NCI-H1417 treated with DMSO at 0.1 percent for 48 hours (cell line): ENCODE measurements around the gene GLYATL1.

Experiments used
- DNase-seq: peaks from one replicate; lab custom pipeline; 2025; lab: John Stamatoyannopoulos, UW

Gene GLYATL1, protein sequence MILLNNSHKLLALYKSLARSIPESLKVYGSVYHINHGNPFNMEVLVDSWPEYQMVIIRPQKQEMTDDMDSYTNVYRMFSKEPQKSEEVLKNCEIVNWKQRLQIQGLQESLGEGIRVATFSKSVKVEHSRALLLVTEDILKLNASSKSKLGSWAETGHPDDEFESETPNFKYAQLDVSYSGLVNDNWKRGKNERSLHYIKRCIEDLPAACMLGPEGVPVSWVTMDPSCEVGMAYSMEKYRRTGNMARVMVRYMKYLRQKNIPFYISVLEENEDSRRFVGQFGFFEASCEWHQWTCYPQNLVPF

DNA sequence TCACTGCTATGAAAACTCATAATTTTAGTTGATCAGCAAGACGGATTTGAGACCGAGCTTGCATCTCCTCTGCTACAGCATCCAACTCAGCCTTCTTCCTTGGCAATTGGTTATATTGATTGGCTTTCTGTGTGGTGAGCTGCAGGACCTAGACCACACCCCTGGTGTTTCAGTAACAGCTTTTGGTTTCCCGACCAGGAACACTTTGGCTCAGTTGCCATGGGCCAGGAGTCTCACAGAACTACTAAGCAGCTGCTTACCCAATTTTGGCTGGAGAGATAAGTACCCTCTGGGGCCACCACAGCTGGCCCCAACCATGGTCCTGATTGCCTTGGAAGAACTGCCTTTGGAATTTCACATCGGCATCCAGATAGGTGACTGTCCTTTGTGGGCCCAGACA, at the start of gene GLYATL1:
TSS of gene GLYATL1 (plus strand) at position 212 of the 400 bp plus-strand sequence. CDS start 7,600 bp downstream, outside the sequence.
- DNase-seq, result no peak

DNA sequence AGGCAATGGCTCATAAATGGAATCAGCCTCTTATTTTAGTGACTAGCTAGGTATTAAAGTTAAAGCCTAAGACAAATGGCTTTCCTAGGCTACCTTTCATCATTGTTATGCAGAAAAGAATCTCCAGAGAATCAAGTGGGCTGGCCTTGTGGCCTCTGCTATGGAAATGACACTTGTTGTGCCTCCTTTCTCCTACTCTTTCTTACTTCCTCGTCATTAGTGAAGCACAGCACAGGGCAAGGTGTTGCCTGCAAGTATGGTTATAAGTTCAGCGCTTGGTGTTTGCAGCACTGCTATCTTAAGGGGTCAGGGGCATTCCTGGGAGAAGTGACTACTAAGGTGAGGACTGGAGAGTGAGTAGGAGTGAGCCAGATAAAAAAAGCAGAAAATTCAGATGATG, 45.4 kb upstream of the GLYATL1 start:
- no peak for DNase-seq

DNA sequence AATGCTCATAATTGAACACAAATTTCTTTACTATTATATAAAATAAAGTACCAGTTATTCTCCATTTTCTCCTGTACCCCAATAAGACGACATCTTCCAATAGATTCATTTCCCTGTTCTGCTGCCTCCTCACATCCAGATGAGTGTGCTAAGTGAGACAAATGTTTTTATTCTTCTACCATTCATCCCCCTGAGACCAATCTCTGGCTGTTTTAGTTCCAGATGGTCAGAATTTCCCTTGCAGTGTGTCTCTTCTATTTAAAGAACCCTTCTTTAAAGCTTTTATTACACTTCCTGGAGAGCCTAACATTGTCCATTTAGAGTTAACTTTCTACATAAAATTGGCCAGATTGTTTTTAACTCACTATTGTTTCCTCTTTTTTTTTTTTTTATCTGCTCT, 41.2 kb upstream of the GLYATL1 start:
- no peak for DNase-seq

DNA sequence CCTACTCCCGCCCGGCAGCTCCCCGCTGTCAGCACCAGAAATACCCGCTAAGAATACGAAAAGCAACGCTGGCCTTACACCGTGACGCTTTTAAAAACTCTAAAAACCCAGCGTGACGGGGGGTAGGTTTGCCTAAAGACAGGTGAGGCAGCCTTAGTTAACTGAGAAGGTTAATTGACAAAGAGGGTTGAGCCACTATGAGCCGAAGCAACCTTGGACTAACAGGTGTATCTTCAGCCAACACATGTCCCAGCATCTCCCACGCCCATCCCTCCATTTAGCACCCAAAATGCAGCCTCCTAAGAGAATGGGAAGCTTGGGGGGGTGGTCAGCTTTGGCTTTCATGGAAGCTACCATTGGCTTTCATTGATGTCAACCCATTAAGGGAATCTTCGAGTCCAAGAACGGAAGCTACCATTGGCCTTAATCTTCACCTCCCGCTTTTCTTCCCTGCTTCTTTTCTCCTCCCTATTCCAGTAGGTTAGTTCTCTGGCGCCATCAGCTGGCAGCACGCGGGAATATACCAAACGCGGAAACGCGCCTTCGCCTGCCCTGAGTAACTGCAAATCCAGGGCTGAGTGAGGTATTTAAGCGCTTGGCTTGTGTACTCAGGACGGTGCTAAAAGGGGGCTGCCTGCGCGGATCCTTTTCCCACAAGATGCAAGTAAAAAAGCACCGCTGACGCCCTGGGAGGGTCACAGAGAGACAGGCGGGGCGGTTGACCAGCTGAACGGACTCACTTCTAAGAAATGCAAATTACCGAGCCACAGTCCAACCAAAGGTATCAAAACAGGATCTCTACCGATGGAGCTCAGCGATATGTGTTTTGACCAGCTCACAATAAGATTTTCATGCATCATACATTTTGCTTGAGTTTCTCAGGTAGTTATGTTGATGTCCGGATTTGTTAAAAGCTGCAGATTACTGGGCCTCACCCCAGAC, 38.5 kb upstream of the GLYATL1 start:
- no peak for DNase-seq

DNA sequence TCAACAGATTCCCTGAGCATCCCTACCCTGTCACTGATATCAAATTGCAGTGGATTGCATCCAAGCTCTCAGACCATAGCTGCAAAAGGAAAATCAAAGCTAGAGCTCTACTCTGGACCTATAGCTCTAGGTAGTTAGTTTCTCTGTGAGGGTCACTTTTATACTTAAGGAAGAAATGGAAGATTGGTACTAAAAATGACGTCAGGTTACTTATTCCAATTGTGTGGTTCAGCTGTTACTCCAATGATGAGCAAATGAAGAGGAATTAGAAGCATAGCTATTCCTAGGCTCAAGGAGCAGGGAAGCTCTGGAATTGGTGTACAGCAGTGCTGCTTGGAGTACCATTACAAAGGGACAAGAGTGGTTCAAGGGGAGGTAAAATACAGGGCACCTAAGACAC, 36.4 kb upstream of the GLYATL1 start:
- DNase-seq, result no peak

DNA sequence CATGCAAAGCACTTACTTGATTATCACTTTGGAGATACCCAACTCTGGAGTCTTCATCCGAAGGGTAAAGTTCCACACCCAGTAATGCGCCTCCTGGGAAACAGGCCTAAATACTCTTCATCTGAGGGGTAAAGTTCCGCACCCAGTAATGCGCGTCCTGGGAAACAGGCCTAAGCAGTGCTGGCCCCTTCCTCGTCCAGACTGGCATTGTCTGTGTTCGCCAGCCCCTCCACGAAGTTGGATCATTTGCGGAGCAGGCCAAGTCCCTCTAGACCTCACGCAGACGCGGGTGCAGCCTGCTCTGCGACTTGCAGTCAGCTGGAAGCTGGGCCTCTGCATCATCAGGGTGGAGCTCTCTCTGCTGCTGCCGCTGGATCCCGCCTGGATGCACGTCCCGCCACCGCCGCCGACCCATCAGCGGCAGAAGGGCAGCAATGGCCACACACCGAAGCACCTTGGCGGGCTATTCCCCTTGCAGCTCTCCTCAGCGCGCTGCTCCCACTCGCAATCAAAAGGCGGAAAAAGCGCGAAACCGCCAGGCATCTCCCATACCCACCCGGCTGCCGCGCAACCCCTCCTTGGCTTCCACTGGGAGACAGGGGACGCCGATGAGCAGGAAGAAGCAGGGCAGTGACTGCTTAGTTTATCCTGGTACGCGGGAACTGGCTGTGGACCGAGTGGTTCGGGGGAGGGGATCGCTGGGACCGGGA, 34.1 kb upstream of the GLYATL1 start:
- DNase-seq, result peak; percentile 12

GRCh38 chr11:58905721-58906547, 33.4 kb upstream of the GLYATL1 start:
- DNase-seq, result peak; percentile 44

DNA sequence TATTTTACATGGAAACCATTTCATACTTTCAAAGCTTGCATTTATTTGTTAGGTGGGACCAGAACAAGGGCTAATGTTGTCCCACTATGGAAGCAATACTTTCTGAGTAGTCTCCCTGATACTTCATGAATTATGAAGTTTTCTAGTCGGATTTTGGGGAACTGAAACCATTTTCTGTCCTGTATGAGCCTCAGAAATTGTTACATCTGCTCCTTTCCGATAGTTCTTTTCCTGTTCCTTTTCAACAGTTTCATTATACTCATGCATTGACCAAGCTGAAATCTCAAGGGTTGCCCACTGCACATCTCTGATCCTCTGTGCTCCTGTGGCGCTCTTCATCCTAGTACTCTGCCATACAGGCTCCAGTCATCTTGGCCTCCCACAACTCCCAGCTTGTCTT, 31.5 kb upstream of the GLYATL1 start:
- DNase-seq, result no peak

GRCh38 chr11:58912124-58912523, 27.2 kb upstream of the GLYATL1 start:
- DNase-seq, result no peak

GRCh38 chr11:58913685-58914084, 25.6 kb upstream of the GLYATL1 start:
- DNase-seq, result no peak

- no peak for DNase-seq
These were observed 24.3 kb upstream of the GLYATL1 start for GRCh38 chr11:58914821-58915543.

DNA sequence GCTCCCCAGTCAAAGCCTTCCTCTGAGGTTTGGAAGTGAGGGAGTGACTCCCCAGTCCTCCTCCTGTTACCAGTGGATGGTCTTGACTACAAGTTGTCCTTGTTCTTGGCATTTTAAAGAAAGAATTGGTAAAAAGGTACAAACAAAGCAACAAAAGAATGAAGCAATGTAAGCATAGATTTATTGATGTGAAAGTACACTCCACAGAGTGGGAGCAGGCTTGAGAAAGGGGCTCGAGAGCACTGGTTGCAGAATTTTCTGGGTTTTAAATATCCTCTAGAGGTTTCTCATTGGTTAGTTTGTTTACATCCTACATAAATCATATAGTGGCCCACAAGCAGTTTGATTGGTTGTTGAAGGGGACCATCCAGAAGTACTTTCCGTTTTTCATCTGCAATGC, 22.7 kb upstream of the GLYATL1 start:
- DNase-seq, result no peak

DNA sequence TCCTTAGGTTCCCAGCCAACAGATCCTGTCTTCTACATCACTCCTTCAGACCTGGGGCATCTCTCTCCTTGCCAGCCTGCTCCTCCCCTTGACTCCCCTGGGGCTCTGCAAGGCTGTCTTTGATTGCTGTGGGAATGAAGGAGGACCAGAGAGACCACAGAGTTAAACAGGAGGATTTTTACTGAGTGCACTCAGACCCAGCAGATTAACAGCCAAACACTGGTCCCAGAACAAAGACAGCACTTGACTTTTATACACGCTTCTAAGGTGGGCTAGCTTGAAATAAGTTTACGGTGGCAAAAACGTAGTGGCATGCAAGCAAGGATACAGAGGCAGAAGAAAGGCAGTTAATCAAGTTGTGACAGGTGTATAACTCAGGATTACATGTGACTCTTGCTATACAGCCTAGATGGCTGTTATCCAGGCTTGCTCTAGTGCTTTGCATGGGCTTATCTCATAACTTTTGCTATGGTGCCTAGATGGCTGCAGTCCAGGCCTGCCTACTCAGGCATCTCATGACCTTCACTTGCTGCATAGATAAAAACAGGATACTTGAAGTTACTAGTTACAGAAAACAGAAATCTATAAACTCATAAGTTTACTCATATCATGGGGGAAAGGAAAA, 22.0 kb upstream of the GLYATL1 start:
- no peak for DNase-seq

- no peak for DNase-seq
These were observed 19.7 kb upstream of the GLYATL1 start for GRCh38 chr11:58919561-58919960.

DNA sequence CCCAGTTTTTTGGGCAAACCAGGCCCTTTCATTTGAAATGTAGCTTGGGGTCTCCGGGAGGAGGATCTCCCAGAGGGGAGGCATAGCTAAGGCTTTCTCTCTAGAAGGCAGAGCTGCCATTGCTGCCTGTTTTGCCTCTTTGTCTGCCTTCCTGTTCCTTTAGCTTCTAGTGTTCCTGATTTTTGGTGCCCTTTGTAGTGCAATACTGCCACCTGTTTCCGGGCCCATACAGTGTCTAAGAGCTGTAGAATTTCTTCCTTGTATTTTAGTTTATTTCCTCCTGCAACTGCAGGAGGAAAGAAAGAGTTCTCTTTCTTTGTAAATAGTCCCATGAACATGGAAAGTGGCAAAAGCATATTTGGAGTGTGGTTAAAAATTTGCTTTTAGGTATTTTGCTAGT, 19.3 kb upstream of the GLYATL1 start:
- no peak for DNase-seq

GRCh38 chr11:58921778-58922390, 17.4 kb upstream of the GLYATL1 start:
- DNase-seq, result no peak

DNA sequence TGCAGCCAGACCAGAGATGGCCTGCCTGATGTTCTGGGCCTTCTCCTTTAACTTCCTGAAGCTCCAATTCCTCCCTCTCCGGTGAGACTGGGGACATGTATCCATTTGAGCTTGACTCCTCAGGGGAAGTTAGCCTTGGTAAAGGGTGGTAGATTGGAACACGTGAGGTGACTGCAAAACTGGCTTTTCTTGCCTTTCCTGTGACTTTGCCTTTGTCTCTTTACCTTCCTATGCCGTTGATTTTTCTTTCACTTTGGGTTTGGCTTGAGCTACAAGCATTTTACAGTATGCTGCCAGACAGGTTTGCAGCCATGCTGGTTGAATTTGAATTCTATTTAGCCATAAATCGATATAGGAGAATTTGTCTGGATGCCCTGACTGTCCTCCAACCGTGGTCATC, 16.8 kb upstream of the GLYATL1 start:
- DNase-seq, result no peak

- no peak for DNase-seq
These were observed 15.9 kb upstream of the GLYATL1 start for GRCh38 chr11:58923300-58923788.

- DNase-seq, result peak; percentile 39
These were observed 15.1 kb upstream of the GLYATL1 start for GRCh38 chr11:58924230-58924629.

GRCh38 chr11:58926251-58926650, 13.0 kb upstream of the GLYATL1 start:
- no peak for DNase-seq
